Lower leg skin (tissue), 3 donors: ENCODE measurements around the gene CFAP53.

Experiments used
- CTCF ChIP-seq, 3 donors: fragments of 450-650 bp; IDR thresholded peaks; one replicate each; pipeline ENCODE4 v1.5.1; 2016; ENCODE audit warnings: antibody characterized with exemption in 3 of 3, mild to moderate bottlenecking in 3 of 3, moderate library complexity in 2 of 3
- POLR2A ChIP-seq, 2 donors: fragments of 450-650 bp; IDR thresholded peaks; one replicate each; pipeline ENCODE4 v1.6.1; 2016 to 2017; ENCODE audit warnings: antibody characterized with exemption in 2 of 2, mild to moderate bottlenecking in 1 of 2, moderate library complexity in 1 of 2

DNA sequence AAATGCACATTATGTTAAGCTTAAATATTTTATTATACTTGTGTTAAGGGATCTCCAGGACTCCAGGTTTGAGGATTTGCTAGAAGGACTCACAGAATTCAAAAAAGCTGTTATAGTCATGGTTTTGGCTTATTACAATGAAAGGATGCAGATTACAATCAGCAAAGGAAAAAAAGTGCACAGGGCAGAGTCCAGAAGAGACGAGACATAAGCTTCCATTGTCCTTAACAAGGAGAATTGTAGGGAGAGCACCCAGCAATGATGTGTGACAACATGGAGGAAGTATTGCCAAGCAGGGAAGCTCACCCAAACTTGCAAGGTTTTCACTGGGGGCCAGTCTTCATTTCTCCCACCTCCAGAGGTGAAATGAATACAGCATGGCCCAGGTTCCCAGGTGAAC is 58.6 kb downstream of the CFAP53 start:
- TF ChIP-seq CTCF (IDR thresholded peaks at IDR 0.05) (no peak), POLR2A (IDR thresholded peaks at IDR 0.05) (no peak)
